Neural progenitor cell (in vitro differentiated cells): ENCODE data around the gene MDN1. TPM values are rescaled to one million over a fixed set of nuclear protein-coding genes. Genes with fewer than 3 reads are reported as not detected.
A peak's percentile ranks its signal among the peaks of the same experiment; 100 is the strongest.

Source experiments
- DNase-seq: peaks from one replicate; pipeline ENCODE4 v3.0.0-alpha.2; 2016; ENCODE audit warnings: low spot score
- H2AFZ ChIP-seq: fragments of 200-600 bp; sonication (generic); replicated peaks from 2 replicates; pipeline ENCODE4 v1.6.1; 2016; ENCODE audit warnings: antibody characterized with exemption
- H3F3A ChIP-seq: fragments of 200-600 bp; sonication (generic); 2 replicates; pipeline ENCODE4 v1.6.1; 2016; ENCODE audit warnings: antibody characterized with exemption, low read depth
- H3K27ac ChIP-seq: fragments of 200-600 bp; sonication (generic); 2 replicates; pipeline ENCODE4 v1.5.1; 2016; ENCODE audit warnings: mild to moderate bottlenecking
- H3K27me3 ChIP-seq: fragments of 200-600 bp; sonication (generic); 2 replicates; pipeline ENCODE4 v1.6.1; 2016; ENCODE audit warnings: mild to moderate bottlenecking, moderate library complexity
- H3K36me3 ChIP-seq: fragments of 200-600 bp; sonication (generic); 2 replicates; pipeline ENCODE4 v1.5.1; 2016
- H3K4me1 ChIP-seq: fragments of 200-600 bp; sonication (generic); 2 replicates; pipeline ENCODE4 v1.6.1; 2016; ENCODE audit warnings: mixed run types
- H3K4me2 ChIP-seq: fragments of 200-600 bp; sonication (generic); 2 replicates; pipeline ENCODE4 v1.6.1; 2016
- H3K4me3 ChIP-seq: fragments of 200-600 bp; sonication (generic); 2 replicates; pipeline ENCODE4 v1.5.1; 2016
- H3K79me2 ChIP-seq: fragments of 200-600 bp; sonication (generic); 2 replicates; pipeline ENCODE4 v1.6.1; 2016; ENCODE audit warnings: low read depth
- H3K9ac ChIP-seq: fragments of 200-600 bp; sonication (generic); 2 replicates; pipeline ENCODE4 v1.6.1; 2016
- H3K9me3 ChIP-seq: fragments of 200-600 bp; sonication (generic); 2 replicates; pipeline ENCODE4 v1.5.1; 2016; ENCODE audit warnings: low read depth
- H4K20me1 ChIP-seq: fragments of 200-600 bp; sonication (generic); 2 replicates; pipeline ENCODE4 v1.6.1; 2016; ENCODE audit warnings: low read depth
- H3K27ac Mint-ChIP-seq: 3 replicates; pipeline ENCODE4 v1.8.0; 2021; ENCODE audit warnings: mixed read lengths
- H3K27me3 Mint-ChIP-seq: 2 replicates; pipeline ENCODE4 v1.8.0; 2022; ENCODE audit warnings: low read depth, mild to moderate bottlenecking, inconsistent platforms, moderate library complexity, mixed read lengths; ENCODE audit not compliant: insufficient read depth
- H3K36me3 Mint-ChIP-seq: 3 replicates; pipeline ENCODE4 v1.8.0; 2021; ENCODE audit warnings: mixed read lengths
- H3K4me1 Mint-ChIP-seq: 3 replicates; pipeline ENCODE4 v1.8.0; 2021; ENCODE audit warnings: mixed read lengths
- H3K4me3 Mint-ChIP-seq: 3 replicates; pipeline ENCODE4 v1.8.0; 2021; ENCODE audit warnings: mild to moderate bottlenecking, moderate library complexity, mixed read lengths
- H3K9me3 Mint-ChIP-seq: 3 replicates; pipeline ENCODE4 v1.8.0; 2020; ENCODE audit warnings: mixed read lengths
- CTCF ChIP-seq: fragments of 200-600 bp; sonication (generic); IDR thresholded peaks from 2 replicates; pipeline ENCODE4 v1.5.1; 2017; ENCODE audit warnings: antibody characterized with exemption, mild to moderate bottlenecking
- EZH2 ChIP-seq: fragments of 200-600 bp; sonication (generic); IDR thresholded peaks from 2 replicates; pipeline ENCODE4 v1.6.1; 2017; ENCODE audit warnings: antibody characterized with exemption, mild to moderate bottlenecking, moderate library complexity
- EZH2phosphoT487 ChIP-seq: fragments of 200-600 bp; sonication (generic); IDR thresholded peaks from 2 replicates; pipeline ENCODE4 v1.6.1; 2017; ENCODE audit warnings: antibody characterized with exemption
- total RNA-seq: library from RNA; depleted of rRNA; stranded (reverse); fragments of >200 nt; gene quantifications from 2 replicates; pipeline ENCODE4 v1.2.3, GENCODE V29; 2015; ENCODE audit warnings: low replicate concordance

Gene MDN1
- total RNA-seq, 1 donor from 2014 or later = 40.7 TPM

- H3K27ac Mint-ChIP-seq = peak overlapping the region; percentile 50
- no peak overlapping the region for H3K27ac ChIP-seq
- H3K36me3 ChIP-seq = no peaks in the 10 kb centered on the region
- H3K9me3 ChIP-seq = no peaks in the 10 kb centered on the region
- no peak overlapping the region for H3K4me3 ChIP-seq
- H3K27me3 Mint-ChIP-seq = no peaks in the 10 kb centered on the region
- H3K27me3 ChIP-seq = no peaks in the 10 kb centered on the region
- H4K20me1 ChIP-seq = no peaks in the 10 kb centered on the region
- peaks cover 15% of the 10 kb centered on the region for H3K36me3 Mint-ChIP-seq
- H3K4me2 ChIP-seq = no peak overlapping the region
- no peak overlapping the region for H2AFZ ChIP-seq
- peak; percentile 74 for DNase-seq
- H3K4me1 ChIP-seq = peaks cover 12% of the 10 kb centered on the region
- H3K9me3 Mint-ChIP-seq = no peaks in the 10 kb centered on the region
- no peak overlapping the region for H3K4me3 Mint-ChIP-seq
- H3F3A ChIP-seq = no peaks in the 10 kb centered on the region
- peaks cover 11% of the 10 kb centered on the region for H3K4me1 Mint-ChIP-seq
- H3K79me2 ChIP-seq = no peaks in the 10 kb centered on the region
- TF ChIP-seq EZH2 (no peak), CTCF (peak; percentile 99)
- no peak overlapping the region for H3K9ac ChIP-seq
These were observed 209.4 kb downstream of the MDN1 start for GRCh38 chr6:89610149-89610642.

GRCh38 chr6:89605861-89606260 is 213.7 kb downstream of the MDN1 start:
- Mint-ChIP-seq H3K9me3 (no peaks in the 10 kb centered on the region), H3K4me1 (peaks cover 4% of the 10 kb centered on the region), H3K27me3 (no peaks in the 10 kb centered on the region), H3K27ac (no peak overlapping the region), H3K4me3 (no peak overlapping the region), H3K36me3 (peaks cover 15% of the 10 kb centered on the region)
- Histone ChIP-seq H3K27ac (no peak overlapping the region), H3K9me3 (no peaks in the 10 kb centered on the region), H3K4me1 (no peaks in the 10 kb centered on the region), H3K9ac (no peak overlapping the region), H4K20me1 (no peaks in the 10 kb centered on the region), H3F3A (no peaks in the 10 kb centered on the region), H3K79me2 (no peaks in the 10 kb centered on the region), H3K36me3 (no peaks in the 10 kb centered on the region), H3K4me3 (no peak overlapping the region), H2AFZ (no peak overlapping the region), H3K27me3 (no peaks in the 10 kb centered on the region), H3K4me2 (no peak overlapping the region)
- no peak for DNase-seq
- no peak for TF ChIP-seq EZH2phosphoT487
- TF ChIP-seq EZH2 = no peak
- TF ChIP-seq CTCF = no peak

- Mint-ChIP-seq H3K4me1 (peaks cover 4% of the 10 kb centered on the region), H3K27me3 (no peaks in the 10 kb centered on the region), H3K9me3 (no peaks in the 10 kb centered on the region), H3K4me3 (no peak overlapping the region), H3K36me3 (peaks cover 6% of the 10 kb centered on the region), H3K27ac (peak overlapping the region; percentile 29)
- H3K4me2 ChIP-seq = no peak overlapping the region
- H3F3A ChIP-seq = no peaks in the 10 kb centered on the region
- no peak for TF ChIP-seq EZH2phosphoT487
- TF ChIP-seq CTCF = peak; percentile 27
- no peak overlapping the region for H3K9ac ChIP-seq
- no peaks in the 10 kb centered on the region for H3K4me1 ChIP-seq
- no peaks in the 10 kb centered on the region for H3K27me3 ChIP-seq
- H3K27ac ChIP-seq = no peak overlapping the region
- H3K79me2 ChIP-seq = no peaks in the 10 kb centered on the region
- no peak overlapping the region for H2AFZ ChIP-seq
- H4K20me1 ChIP-seq = no peaks in the 10 kb centered on the region
- DNase-seq = peak; percentile 49
- H3K36me3 ChIP-seq = no peaks in the 10 kb centered on the region
- H3K4me3 ChIP-seq = no peak overlapping the region
- H3K9me3 ChIP-seq = no peaks in the 10 kb centered on the region
These were observed 214.9 kb downstream of the MDN1 start for GRCh38 chr6:89604653-89605052.
